Kidney epithelial cell (primary cell): ENCODE results near the gene TMEM129. TPM values are rescaled to one million over a fixed set of nuclear protein-coding genes. Genes with fewer than 3 reads are reported as not detected.

Experiments used
- DNase-seq: peaks from one replicate; pipeline ENCODE4 v3.0.0-alpha.2; 2010; ENCODE audit warnings: low read depth
- H3K27me3 ChIP-seq: 2 replicates; pipeline ENCODE4 v1.6.0; 2011; ENCODE audit warnings: low read length; ENCODE audit not compliant: control insufficient read depth, insufficient read depth
- H3K36me3 ChIP-seq: 2 replicates; pipeline ENCODE4 v1.5.1; 2011; ENCODE audit warnings: low read length; ENCODE audit not compliant: control insufficient read depth, insufficient read depth
- H3K4me3 ChIP-seq: 2 replicates; pipeline ENCODE4 v1.5.1; 2011; ENCODE audit warnings: low read depth, mild to moderate bottlenecking, control low read depth, low read length
- total RNA-seq: library from RNA; depleted of rRNA; stranded (reverse); fragments of >200 nt; gene quantifications from 2 replicates; pipeline ENCODE4 v1.2.3, GENCODE V29; 2015
- TF ChIP-seq, protein P1 (sequence below): IDR thresholded peaks from 2 replicates; pipeline ENCODE4 v1.5.1; 2011; ENCODE audit warnings: mild to moderate bottlenecking, moderate library complexity, low read length, control low read depth, inconsistent platforms; ENCODE audit not compliant: insufficient read depth, poor library complexity, severe bottlenecking

TMEM129 gene
- total RNA-seq, 1 donor from 2014 or later: 63.5 TPM

DNA sequence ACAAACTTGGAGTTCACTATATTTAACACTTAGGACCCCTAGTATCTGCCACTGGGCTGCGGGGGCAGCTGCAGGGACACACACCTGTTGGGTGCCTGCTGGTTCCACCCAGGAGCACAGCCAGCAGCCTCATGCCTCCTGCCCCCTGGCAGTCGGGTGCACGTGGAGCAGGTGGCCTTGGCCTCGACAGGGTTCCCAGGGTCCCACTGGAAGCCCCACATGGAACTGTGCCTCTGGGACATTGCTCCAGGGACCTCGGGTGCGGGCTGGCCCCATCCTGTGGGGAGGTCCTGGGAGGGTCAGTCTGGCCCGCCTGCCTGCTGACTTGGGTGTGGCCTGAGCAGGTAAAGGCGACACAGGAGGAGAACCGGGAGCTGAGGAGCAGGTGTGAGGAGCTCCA is 18.2 kb upstream of the TMEM129 start:
- TF ChIP-seq, protein P1, sequence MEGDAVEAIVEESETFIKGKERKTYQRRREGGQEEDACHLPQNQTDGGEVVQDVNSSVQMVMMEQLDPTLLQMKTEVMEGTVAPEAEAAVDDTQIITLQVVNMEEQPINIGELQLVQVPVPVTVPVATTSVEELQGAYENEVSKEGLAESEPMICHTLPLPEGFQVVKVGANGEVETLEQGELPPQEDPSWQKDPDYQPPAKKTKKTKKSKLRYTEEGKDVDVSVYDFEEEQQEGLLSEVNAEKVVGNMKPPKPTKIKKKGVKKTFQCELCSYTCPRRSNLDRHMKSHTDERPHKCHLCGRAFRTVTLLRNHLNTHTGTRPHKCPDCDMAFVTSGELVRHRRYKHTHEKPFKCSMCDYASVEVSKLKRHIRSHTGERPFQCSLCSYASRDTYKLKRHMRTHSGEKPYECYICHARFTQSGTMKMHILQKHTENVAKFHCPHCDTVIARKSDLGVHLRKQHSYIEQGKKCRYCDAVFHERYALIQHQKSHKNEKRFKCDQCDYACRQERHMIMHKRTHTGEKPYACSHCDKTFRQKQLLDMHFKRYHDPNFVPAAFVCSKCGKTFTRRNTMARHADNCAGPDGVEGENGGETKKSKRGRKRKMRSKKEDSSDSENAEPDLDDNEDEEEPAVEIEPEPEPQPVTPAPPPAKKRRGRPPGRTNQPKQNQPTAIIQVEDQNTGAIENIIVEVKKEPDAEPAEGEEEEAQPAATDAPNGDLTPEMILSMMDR: no peak
- H3K36me3 ChIP-seq: peaks cover 17% of the 10 kb centered on the region
- no peaks in the 10 kb centered on the region for H3K27me3 ChIP-seq

DNA sequence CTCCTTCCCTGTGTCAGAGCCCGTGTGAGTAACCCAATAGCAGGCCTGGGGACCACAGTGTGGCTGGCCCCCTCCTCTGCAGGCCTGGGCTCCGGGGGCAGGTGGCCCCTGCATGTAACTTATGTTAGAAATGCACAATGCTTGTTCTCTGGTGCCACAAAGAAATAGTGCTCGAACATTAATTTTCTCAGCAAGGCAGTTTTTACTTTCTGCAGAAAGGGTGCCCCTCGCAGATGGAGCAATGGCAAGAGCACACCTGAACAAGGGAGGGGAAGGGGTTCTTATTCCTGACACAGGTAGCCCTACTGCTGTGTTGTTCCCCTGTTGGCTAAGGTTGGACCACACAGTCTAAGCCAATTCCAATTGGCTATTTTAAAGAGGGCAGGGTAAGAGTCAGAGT is 17.3 kb upstream of the TMEM129 start:
- TF ChIP-seq, protein P1: no peak
- DNase-seq: no peak
- Histone ChIP-seq H3K27me3 (no peaks in the 10 kb centered on the region), H3K4me3 (no peak overlapping the region), H3K36me3 (peaks cover 17% of the 10 kb centered on the region)

More for the DNA sequence above, 18.2 kb upstream of the TMEM129 start:
- no peak overlapping the region for H3K4me3 ChIP-seq
- no peak for DNase-seq

DNA sequence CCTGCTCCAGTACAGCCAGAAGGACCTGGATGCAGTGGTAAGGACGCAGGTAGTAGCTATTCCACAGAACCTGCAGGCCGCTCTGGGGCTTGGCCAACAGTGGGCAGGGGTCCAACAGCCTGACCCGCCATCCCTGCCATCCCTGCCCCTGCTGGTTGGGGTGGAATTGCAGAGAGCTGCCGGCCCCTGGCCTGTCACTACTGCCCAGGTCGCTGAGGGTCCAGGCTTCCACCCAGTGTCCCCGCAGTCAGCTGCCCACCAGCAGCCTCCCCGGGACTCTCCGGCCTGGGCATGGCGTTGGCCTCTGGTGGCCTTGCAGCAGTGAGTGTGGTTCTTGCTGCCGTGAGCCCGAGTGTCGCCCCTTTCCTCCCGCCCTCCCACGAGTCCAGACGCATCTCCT is 16.5 kb upstream of the TMEM129 start:
- peaks cover 17% of the 10 kb centered on the region for H3K36me3 ChIP-seq
- no peaks in the 10 kb centered on the region for H3K27me3 ChIP-seq
- no peak for DNase-seq
- TF ChIP-seq, protein P1: no peak
- no peak overlapping the region for H3K4me3 ChIP-seq

DNA sequence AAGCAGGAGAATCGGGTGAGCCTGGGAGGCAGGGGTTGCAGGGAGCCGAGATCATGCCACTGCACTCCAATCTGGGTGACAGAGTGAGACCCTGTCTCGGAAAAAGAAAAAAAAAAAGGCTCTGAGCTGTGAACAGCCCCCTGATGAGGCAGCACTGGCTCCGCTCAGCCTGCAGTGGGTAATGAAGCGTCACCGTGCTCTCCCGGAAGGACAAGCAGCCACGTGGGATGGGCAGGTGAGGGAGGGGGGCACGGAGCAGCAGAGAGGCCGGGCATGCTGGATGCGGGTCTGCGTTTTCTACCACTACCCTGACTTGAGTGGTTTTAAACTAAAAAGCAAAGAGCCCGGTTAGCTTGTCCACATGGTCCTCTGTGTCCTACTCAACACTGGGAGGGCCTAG is 15.7 kb upstream of the TMEM129 start:
- TF ChIP-seq, protein P1: no peak
- H3K36me3 ChIP-seq: peaks cover 17% of the 10 kb centered on the region
- no peaks in the 10 kb centered on the region for H3K27me3 ChIP-seq
- DNase-seq: no peak
- H3K4me3 ChIP-seq: no peak overlapping the region

DNA sequence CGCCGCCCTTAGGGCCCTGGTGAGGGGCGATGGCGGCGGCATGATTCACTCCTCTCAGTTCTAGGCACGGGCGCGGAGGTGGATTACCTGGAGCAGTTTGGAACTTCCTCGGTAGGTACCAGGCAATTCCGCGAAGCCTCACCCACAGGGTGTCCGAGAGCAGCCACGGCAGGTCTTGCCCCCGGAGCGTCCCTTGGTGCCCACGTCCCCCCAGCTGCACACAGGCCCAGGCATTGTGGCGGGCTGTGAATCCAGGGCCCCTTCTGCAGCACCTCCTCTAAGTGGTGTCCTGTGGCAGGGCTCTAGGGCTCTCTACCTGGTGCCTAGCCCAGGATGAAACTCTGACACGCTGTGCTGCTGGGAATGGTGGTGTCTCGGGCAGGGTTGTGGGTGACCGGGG is 14.1 kb upstream of the TMEM129 start:
- TF ChIP-seq, protein P1: no peak
- Histone ChIP-seq H3K36me3 (peaks cover 17% of the 10 kb centered on the region), H3K4me3 (no peak overlapping the region), H3K27me3 (no peaks in the 10 kb centered on the region)
- DNase-seq: no peak

DNA sequence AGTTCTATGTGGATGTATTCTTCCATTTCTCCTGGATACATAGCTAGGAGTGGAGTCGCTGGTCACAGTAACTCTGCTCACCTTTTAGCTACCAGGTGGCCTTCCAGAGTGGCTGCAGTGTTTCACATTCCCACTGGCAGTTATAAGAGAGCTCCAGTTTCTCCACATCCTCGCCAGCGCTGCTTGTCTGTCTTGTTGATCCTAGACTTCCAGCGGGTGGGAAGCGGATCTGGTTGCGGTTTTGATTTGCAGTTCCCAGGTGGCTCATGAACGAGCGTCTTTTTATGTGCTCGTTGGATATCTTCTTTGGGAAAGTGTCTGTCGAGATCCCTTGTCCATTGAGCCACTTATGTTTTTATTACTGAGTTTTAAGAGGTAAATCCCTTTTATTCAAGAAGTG is 11.8 kb upstream of the TMEM129 start:
- H3K4me3 ChIP-seq: no peak overlapping the region
- TF ChIP-seq, protein P1: no peak
- DNase-seq: no peak
- peaks cover 15% of the 10 kb centered on the region for H3K36me3 ChIP-seq
- H3K27me3 ChIP-seq: no peaks in the 10 kb centered on the region
